Thoracic aorta (tissue), 2 donors: ENCODE data around the gene SQOR. TPM values are rescaled to one million over a fixed set of nuclear protein-coding genes. Genes with fewer than 3 reads are reported as not detected.
A peak's percentile ranks its signal among the peaks of the same experiment; 100 is the strongest.
"Not testable (repeated sequence)": the region's sequence is repeated elsewhere in the genome, so short reads cannot be mapped to it uniquely, and the experiment has no call there.

Source experiments
- ATAC-seq: fragments of 150-250 bp; one replicate; pipeline ENCODE4 v1.8.0; 2017; ENCODE audit warnings: low read depth; ENCODE audit not compliant: insufficient number of reproducible peaks, low FRiP score
- DNase-seq: peaks from one replicate; pipeline ENCODE4 v3.0.0-alpha.2; 2020; ENCODE audit warnings: low spot score
- H3K27ac ChIP-seq, 2 donors: fragments of 200-600 bp; sonication (generic); 1 replicate in 1 of 2; 2 replicates in 1 of 2; pipeline ENCODE4 v1.5.1; 2016; ENCODE audit warnings: mild to moderate bottlenecking in 2 of 2, moderate library complexity in 2 of 2
- H3K27me3 ChIP-seq: fragments of 200-600 bp; sonication (generic); replicated peaks from 2 replicates; pipeline ENCODE4 v1.6.0; 2016; ENCODE audit warnings: mild to moderate bottlenecking; ENCODE audit not compliant: insufficient read depth
- H3K36me3 ChIP-seq: fragments of 200-600 bp; sonication (generic); one replicate; pipeline ENCODE4 v1.5.1; 2016
- H3K4me1 ChIP-seq, 2 donors: fragments of 200-600 bp; sonication (generic); 1 replicate in 1 of 2; 2 replicates in 1 of 2; pipeline versions ENCODE4 v1.5.1 to v1.6.0; 2016; ENCODE audit warnings: low read depth in 2 of 2, mild to moderate bottlenecking in 1 of 2; ENCODE audit not compliant: control insufficient read depth in 1 of 2
- H3K4me3 ChIP-seq: fragments of 200-600 bp; sonication (generic); 2 replicates; pipeline ENCODE4 v1.5.1; 2016; ENCODE audit warnings: mild to moderate bottlenecking
- H3K9me3 ChIP-seq: fragments of 200-600 bp; sonication (generic); 2 replicates; pipeline ENCODE4 v1.5.1; 2016
- CTCF ChIP-seq: fragments of 200-600 bp; sonication (generic); IDR thresholded peaks from one replicate; pipeline ENCODE4 v1.5.1; 2019; ENCODE audit warnings: antibody characterized with exemption
- total RNA-seq, 2 donors: library from RNA; depleted of rRNA; stranded (reverse); fragments of >200 nt; gene quantifications; one replicate each; pipeline versions ENCODE4 v1.1.0 to v1.2.3, GENCODE V29; 2016

The SQOR gene
- total RNA-seq, 2 donors from 2014 or later: 57.0 to 65.1 TPM

GRCh38 chr15:45645026-45645980 is 10.5 kb downstream of the SQOR start:
- no peak for DNase-seq
- no peaks in the 10 kb centered on the region for H3K9me3 ChIP-seq
- H3K36me3 ChIP-seq: no peaks in the 10 kb centered on the region
- TF ChIP-seq CTCF: no peak
- no peak for ATAC-seq
- peaks cover 62 to 79% of the 10 kb centered on the region in 2 donors for H3K4me1 ChIP-seq
- no peak overlapping the region for H3K4me3 ChIP-seq
- H3K27ac ChIP-seq: peak overlapping the region; percentile 30 to 44
- no peaks in the 10 kb centered on the region for H3K27me3 ChIP-seq

DNA sequence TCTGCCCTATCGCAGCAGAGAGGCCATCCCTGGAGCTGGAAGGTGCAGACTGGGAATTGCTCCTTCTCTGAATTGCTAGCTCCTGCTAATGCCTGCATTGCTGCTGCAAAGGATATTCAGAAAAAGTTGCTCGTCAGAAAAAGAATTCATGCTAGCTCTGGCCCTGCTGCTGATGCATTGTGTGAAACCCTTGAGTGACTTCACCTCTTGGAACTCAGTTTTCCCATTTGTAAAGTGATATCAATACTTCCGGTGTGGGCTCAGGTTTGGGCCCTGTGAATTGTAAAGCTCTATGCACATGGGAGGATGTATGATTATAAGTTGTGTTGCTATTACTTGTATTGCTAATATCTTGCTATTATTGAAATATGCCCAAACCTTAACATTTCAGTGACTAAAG is 11.4 kb downstream of the SQOR start:
- Histone ChIP-seq H3K27ac (peak overlapping the region; percentile 30 to 44), H3K4me1 (peaks cover 52 to 71% of the 10 kb centered on the region in 2 donors), H3K9me3 (no peaks in the 10 kb centered on the region), H3K36me3 (no peaks in the 10 kb centered on the region), H3K4me3 (peak overlapping the region; percentile 1), H3K27me3 (no peaks in the 10 kb centered on the region)
- no peak for TF ChIP-seq CTCF
- ATAC-seq: no peak
- no peak for DNase-seq

DNA sequence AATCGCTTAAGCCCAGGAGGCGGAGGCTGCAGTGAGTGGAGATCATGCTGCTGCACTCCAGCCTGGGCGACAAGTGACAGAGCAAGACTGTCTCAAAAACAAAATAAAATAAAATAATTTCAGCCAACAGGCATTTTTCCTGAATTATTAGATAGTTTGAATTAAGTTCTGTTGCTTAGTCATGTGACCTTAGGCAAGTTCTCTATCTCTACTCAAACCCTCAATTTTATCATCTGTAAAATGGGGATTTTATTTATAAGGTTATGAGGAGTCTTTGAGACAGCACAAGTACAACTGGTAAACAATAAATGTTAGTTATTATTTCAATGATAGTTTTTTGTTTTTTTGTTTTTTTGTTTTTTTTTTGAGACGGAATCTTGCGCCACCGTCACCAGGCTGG is 13.0 kb downstream of the SQOR start:
- ATAC-seq: no peak
- Histone ChIP-seq H3K9me3 (no peaks in the 10 kb centered on the region), H3K27me3 (no peaks in the 10 kb centered on the region), H3K36me3 (no peaks in the 10 kb centered on the region), H3K27ac (no peak overlapping the region), H3K4me3 (no peak overlapping the region), H3K4me1 (peaks cover 41 to 55% of the 10 kb centered on the region in 2 donors)
- no peak for DNase-seq
- TF ChIP-seq CTCF: no peak

- H3K9me3 ChIP-seq: no peaks in the 10 kb centered on the region
- H3K27ac ChIP-seq: peak overlapping the region in 1 of 2 donors; percentile 12
- no peak for TF ChIP-seq CTCF
- H3K27me3 ChIP-seq: no peaks in the 10 kb centered on the region
- peaks cover 40 to 55% of the 10 kb centered on the region in 2 donors for H3K4me1 ChIP-seq
- DNase-seq (no peak), ATAC-seq (no peak)
- H3K36me3 ChIP-seq: no peaks in the 10 kb centered on the region
- no peak overlapping the region for H3K4me3 ChIP-seq
Measured at GRCh38 chr15:45648521-45649200, 13.8 kb downstream of the SQOR start.

- not testable (repeated sequence) for H3K4me3 ChIP-seq, ATAC-seq, H3K36me3 ChIP-seq, H3K27me3 ChIP-seq, DNase-seq, H3K27ac ChIP-seq, H3K9me3 ChIP-seq
- peaks cover 44 to 61% of the 10 kb centered on the region in 2 donors for H3K4me1 ChIP-seq
Measured at GRCh38 chr15:45650007-45650406, 15.2 kb downstream of the SQOR start.
